HG03135 (cell line): ENCODE results near the gene TEX14.
A peak's percentile ranks its signal among the peaks of the same experiment; 100 is the strongest.
"Not testable (repeated sequence)": the region's sequence is repeated elsewhere in the genome, so short reads cannot be mapped to it uniquely, and the experiment has no call there.

ENCODE experiments used
- ATAC-seq: cut with Tn5 transposase; IDR thresholded peaks from one replicate; pipeline ENCODE4 v1.9.1; 2021; ENCODE audit warnings: mild to moderate bottlenecking, moderate library complexity; ENCODE audit not compliant: unreplicated experiment

Gene TEX14

GRCh38 chr17:58690033-58690432 lies 1.8 kb downstream of the TEX14 start:
- not testable (repeated sequence) for ATAC-seq

DNA sequence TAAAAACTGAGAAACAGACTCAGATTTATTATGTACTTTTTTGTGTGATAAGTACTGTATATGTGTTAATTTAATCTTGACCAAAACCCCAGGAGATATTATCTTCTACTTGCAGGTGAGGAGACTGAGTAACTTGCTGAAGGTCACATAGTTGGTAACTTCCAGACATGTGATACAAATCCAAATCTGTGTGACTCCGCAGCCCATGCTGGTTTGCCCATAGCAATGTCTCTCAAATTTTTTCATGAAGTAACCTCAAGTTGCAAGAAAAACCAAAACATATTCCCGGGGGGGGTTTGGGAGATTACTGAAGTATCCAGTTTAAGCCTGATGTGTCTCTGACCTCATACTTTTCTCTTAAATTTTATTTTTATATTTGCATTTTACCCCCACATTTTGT lies 3.3 kb downstream of the TEX14 start:
- ATAC-seq = no peak

DNA sequence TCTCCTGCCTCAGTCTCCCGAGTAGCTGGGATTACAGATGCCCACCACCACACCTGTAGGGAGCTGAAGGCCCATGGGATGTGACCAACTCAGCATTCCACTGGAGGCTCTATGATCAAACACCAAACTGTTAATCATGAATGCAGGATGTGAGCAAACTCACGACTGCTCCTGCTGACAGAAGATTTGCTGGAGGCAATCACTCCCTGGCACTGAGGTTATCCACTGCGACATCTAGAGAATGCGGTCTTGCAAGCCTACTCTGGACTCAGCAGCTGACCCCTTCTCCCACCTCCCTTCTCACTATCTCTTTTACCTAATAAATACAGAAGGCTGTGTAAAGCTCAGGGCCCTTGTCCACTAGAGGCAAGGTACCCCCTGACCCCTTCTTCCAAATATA lies 4.9 kb downstream of the TEX14 start:
- ATAC-seq = no peak

DNA sequence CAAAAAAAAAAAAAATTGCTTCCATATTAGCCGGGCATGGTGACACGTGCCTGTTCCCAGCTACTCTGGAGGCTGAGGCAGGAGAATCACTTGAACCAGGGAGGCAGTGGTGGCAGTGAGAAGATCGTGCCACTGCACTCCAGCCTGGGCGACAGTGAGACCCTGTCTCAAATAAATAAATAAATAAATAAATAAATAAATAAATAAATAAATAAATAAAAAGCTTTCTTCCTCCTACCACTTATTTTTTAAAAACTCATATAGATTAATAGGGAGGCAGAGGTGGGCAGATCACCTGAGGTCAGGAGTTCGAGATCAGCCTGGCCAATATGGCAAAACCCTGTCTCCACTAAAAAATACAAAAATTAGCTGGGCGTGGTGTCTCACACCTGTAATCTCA lies 7.4 kb downstream of the TEX14 start:
- not testable (repeated sequence) for ATAC-seq

DNA sequence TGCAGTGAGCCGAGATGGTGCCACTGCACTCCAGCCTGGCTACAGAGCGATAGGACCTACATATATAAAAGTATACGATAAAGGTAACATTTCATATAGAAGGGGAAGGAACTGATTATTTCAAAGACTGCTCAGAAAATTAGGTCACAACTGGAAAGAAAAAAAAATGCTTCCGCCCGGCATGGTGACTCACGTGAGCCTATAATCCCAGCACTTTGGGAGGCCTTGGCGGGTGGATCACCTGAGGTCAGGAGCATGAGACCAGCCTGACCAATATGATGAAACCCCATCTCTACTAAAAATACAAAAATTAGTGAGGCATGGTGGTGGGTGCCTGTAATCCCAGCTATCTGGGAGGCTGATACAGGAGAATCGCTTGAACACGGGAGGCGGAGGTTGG lies 7.8 kb downstream of the TEX14 start:
- ATAC-seq = no peak

GRCh38 chr17:58680038-58680369 lies 11.8 kb downstream of the TEX14 start:
- no peak for ATAC-seq

GRCh38 chr17:58679263-58680037 lies 12.4 kb downstream of the TEX14 start:
- no peak for ATAC-seq

DNA sequence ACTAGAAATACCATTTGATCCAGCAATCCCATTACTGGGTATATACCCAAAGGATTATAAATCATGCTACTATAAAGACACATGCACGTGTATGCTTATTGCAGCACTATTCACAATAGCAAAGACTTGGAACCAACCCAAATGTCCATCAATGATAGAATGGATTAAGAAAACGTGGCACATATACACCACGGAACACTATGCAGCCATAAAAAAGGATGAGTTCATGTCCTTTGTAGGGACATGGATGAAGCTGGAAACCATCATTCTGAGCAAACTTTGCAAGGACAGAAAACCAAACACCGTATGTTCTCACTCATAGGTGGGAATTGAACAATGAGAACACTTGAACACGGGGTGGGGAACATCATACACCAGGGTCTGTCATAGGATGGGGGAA lies 13.6 kb downstream of the TEX14 start:
- ATAC-seq = not testable (repeated sequence)

DNA sequence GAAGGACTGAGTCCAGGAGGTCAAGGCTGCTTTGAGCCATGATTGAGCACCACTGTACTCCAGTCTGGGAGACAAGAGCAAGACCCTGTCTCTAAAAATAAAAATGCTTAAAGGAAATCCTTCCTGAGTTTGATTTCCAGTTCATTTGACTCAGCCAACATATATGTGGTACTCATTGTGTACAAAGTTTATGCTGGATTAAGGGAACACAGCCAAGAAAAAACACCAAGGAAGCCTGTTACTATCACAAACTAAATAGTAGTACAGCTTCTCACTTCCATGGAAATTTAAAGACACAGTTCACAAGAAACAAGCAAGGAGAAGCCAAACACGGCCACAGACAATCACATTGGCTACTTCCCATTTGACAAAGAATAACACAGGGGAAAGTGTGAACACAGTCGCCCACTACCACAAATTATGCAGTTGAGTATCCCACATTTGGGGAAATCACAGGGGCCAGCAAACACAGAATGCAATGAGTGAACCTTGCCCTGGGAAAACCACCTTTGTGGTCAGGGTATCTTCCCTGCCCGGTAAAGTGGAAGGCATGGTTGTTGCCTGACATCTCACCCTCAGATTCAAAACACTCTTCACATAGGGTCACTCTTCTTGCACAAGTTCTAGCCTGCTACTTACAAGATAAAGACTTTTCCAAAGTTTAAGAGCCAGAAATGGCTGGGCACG lies 14.5 kb downstream of the TEX14 start:
- no peak for ATAC-seq

DNA sequence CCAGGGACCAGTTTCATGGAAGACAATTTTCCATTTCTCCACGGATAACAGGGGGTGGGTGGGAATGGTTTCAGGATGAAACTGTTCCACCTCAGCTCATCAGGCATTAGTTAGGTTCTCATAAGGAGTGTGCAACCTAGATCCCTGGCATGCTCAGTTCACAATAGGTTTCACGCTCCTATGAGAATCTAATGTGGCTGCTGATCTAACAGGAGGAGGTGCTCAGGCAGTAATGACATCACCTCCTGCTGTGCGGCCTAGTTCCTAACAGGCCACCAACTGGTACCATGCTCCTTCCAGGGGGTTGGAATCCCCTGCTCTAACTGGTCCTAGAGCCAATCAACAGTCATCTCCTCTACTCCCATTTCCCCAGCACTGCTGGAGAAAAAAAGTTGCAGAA lies 19.9 kb downstream of the TEX14 start:
- no peak for ATAC-seq

GRCh38 chr17:58669853-58670252 lies 22.0 kb downstream of the TEX14 start:
- no peak for ATAC-seq

- ATAC-seq = no peak
Measured at GRCh38 chr17:58668598-58668935, 23.3 kb downstream of the TEX14 start.

- ATAC-seq = no peak
Measured at GRCh38 chr17:58667934-58668597, 23.8 kb downstream of the TEX14 start.

DNA sequence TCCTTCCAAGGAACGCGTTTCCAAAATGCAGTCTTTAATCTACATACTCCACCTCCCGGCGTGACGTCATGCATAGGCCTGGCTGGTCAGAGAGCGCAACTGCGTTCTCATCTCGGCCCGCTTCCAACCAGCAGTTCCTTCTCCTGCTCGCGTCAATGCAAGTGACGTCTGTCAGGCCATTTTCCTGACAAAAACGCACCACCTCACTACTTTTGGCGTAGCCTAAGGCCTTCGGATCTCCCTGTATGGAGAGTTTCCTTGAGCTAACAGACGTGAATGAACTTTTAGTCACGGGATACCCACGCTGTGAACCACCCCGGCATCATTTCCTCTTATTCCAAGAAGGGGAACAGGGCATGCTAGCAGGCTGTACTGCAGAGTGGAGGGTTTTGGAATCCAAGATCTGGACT lies 25.0 kb downstream of the TEX14 start:
- ATAC-seq = no peak

DNA sequence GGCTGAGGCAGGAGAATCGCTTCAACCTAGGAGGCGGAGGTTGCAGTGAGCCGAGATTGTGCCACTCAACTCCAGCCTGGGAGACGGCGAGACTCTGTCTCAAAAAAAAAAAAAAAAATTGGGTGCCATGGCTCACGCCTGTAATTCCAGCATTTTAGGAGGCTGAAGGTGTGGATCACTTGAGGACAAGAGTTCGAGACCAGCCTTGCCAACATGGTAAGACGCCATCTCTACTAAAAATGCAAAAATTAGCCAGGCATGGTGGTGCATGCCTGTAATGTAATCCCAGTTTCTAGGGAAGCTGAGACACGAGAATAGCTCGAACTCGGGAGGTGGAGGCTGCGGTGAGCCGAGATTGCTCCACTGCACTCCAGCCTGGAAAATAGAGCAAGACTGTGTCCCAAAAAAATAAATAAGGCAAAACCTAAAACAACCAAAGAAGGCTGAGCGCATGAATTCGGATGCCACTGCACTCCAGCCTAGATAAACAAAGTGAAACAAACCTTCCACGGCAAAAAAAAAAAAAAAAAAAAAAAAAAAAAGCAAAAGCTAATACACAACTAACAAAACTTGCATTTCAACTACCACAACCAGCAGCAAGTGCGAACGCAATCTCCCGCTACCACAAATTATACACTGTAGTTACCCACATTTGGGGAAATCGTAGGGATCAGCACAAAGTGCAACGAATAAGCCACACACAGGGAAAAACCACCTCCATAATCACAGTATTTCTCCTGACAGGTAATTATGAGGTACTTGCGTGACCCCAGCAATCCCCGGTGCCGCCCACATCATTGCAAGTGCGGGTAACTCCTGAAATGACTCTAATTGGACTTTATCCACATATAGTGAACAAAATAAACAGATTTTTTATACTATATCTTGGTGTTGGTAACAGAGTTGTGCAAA lies 25.6 kb downstream of the TEX14 start:
- ATAC-seq = no peak

DNA sequence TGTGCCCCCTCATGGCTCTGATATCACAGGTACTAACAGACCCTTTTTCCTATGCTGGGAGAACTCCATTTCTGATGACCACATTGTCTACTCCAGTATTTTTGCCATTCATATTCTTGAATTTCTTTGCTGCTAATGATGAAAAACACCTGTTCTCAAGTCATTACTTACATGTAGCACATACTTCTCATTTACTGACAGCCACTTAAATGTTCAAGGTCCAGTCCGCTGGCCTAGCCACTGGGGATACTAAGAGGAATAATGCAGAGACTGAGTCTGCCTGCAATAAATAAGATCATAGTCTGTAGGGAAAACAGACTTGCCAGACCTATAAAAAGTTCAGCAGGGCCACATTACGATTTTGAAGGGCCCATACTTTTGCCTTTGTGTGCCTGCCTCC lies 27.5 kb downstream of the TEX14 start:
- ATAC-seq = no peak

GRCh38 chr17:58661499-58661898 lies 30.3 kb downstream of the TEX14 start:
- ATAC-seq = no peak

DNA sequence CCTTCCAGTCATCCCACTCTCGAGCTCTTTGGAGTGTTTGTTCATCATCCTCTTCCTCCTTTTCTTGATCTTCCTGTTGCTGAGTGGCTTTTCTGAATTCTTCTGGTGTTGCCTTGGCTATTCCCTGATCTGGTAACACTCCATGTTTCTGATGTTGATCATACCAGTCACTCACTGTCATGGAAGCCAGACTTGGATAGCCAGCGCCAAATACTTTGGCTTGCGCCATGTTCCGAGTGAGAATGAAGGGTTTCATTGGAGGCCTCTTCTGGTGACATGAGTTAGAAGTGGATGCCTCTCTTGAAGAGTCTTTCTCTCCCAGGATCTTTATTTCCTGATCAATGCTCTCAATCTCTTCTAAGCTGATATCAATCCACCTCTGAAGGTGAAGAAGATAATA lies 31.2 kb downstream of the TEX14 start:
- no peak for ATAC-seq

DNA sequence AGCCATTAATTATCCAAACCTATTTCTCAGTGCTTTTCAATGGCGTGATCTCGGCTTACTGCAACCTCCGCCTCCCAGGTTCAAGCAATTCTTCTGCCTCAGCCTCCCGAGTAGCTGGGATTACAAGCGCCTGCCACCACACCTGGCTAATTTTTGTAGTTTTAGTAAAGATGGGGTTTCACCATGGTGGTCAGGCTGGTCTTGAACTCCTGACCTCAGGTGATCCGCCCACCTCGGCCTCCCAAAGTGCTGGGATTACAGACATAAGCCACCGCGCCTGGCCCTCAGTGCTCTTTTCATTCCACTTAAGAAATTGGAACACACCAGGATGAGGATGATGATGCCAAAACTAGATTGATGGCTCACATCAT lies 32.1 kb downstream of the TEX14 start:
- not testable (repeated sequence) for ATAC-seq

DNA sequence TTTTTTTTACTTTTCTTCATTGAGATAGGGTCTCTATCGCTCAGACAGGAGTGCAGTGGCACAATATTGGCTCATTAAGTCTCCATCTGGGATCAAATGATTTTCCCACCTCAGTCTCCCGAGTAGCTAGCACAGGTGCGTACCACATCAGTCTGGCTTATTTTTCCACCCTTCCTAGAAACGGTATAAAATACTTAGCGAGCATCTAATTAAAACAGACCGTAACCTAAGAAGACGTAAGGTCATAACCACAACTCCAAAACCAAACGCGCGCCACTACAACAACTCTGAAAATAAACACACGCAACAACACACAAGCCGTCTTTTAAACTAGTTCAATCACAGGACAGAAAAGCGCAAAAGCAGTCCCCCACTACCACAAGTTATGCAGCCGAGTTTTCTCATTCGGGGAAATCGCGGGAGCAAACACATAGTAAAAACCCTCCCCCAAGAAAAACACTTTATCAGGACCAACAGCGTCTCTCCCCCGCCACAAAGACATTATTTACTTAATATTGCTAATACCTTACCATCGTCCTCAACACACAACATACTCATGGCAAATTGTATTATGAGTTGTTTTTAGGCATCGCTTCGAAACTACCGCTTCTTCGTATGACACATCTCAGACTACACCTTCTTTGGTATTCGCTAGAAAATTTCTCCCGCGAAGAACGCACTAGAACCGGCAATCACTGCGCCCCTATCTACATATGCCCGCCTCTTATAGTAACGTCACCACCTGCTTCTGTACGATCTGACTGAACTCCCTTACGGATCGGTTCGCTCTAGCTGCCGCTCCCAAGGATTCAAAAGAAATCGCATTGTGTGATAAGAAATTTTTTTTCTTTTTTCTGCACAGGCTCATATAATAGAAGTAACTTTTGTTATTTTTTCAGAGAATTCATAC lies 32.8 kb downstream of the TEX14 start:
- ATAC-seq = peak; percentile 64
